Stimulated activated CD4-positive, alpha-beta T cell treated with anti-CD3 and anti-CD28 coated beads, Interleukin-1b, Interleukin-23, amount 100 ng/mL, for 1 hour (primary cell): ENCODE measurements around the gene LETM1.
"Not testable (repeated sequence)": the region's sequence is repeated elsewhere in the genome, so short reads cannot be mapped to it uniquely, and the experiment has no call there.

ENCODE experiments used
- DNase-seq, 2 donors: peaks; one replicate each; pipeline ENCODE4 v3.0.0-alpha.2; 2020; ENCODE audit warnings: low read depth in 2 of 2

The LETM1 gene

DNA sequence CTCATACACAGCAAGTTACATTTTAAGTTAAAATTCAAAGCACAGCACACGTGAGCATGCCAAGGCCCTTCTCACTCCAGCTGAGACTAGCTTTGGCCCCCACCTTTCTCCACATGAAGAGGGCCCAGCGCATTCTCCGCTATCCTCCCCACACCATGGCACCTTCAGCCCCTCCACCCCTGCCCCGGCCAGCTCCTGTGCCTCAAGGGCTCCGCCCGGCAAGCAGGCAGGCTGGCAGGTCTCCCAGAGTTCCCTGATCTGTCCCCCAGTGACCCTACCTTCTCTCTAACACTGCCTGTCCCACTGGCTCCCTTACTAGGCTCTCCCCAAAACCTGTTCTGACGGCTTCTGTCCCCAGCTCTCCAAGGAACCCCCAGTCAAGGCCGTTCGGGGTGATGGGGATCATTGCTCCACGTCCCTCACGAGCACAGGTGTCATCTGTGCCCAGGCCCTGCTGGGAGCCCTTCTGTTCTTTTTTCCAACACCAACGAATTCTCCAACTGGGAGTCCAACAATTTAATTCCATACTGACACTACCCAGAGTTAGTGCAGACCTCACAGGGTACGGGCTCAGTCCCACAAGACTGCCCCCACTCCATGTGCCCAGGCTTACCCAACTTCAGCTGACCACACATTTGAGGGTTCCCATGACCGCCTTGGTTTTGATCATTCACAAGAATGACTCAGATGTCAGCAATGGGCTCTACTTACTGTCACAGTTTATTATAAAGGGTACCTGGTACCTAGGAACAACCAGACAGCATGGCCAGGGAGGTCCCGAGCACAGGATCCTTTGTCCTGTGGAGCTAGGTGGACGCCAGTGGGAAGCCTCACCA is 4.2 kb downstream of the LETM1 start:
- no peak for DNase-seq

DNA sequence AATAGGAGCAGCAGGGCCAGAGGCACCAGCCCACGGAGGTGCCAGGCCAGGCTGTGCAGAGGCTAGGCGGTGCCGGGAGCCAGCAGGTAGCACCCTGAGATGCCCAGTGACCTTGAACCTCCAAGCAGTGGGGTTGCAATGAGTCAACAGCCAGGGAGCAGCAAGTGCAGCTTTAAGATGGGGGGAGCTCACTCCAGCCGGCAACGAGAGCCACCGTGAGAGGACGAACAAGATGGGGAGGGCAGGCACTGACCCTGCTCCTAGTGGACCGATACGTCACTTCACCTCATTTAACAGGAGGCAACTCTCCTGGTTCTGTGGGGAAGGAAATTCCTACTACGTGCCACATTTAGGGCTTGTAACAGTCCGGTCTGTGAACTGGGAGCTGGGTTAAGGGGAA is 4.8 kb downstream of the LETM1 start:
- no peak for DNase-seq

DNA sequence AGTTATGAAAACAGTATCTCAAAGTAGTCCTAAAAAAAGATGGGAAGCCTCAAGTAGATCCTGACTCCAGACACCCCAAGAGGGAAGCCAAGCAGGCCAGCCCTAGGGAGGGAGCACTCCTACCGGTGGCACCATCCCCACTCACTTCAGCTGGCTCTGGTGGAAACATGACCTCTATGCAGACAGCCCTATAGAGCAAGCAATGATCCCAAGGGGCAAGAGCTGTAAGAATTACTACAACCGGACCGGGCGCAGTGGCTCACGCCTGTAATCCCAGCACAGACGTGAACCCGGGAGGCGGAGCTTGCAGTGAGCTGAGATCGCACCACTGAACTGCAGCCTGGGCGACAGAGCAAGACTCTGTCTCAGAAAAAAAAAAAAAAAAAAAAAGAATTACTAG is 5.7 kb downstream of the LETM1 start:
- DNase-seq, result no peak

DNA sequence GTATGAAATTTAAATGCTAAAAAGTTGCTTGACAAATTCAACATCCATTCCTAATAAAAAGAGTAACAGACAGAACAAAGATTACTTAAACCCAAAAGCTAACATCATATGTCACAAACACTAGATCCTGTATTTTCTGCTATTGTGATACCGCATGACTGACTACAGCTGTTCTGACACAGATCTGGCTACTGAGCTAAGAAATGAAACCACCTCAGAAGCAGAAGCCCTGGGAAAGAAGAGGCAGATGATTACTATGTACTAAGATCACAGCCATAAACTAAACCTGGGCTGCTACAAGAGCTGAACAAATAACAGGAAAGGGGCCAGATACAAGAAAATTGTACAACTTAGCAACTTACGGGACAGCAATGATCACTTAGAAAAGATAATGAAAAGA is 9.4 kb downstream of the LETM1 start:
- no peak for DNase-seq

DNA sequence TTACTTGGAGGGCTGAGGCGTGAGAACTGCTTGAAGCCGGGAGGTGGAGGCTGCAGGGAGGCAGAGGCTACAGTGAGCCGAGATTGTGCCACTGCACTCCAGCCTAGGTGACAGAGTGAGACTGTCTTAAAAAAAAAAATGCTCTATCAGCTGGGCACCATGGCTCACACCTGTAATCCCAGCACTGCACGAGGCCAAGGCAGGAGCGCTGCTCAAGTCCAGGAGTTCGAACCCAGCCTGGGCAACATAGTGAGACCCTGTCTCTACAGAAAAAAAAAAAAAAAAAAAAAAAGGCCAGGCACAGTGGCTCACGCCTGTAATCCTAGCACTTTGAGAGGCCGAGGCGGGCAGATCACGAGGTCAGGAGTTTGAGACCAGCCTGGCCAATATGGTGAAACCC is 11.3 kb downstream of the LETM1 start:
- not testable (repeated sequence) for DNase-seq

DNA sequence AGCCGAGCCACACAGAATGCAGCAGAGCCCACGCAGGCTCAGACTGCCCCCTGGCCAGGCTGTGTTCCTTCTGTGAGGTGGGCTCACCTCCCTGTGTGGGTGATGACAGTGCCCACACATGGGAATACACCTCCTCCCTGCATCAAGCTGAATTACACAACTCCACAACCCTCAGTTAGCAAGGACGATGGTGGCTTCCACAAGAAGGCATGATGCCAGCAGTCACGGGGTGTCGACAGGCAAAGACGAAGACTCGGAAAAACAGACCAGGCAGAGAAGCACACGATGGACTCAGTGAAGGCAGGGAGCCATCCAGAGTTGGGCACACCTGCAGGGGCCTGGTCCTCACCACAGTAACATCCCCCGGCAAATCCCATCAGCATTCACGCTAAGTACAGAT is 12.1 kb downstream of the LETM1 start:
- DNase-seq, result no peak

DNA sequence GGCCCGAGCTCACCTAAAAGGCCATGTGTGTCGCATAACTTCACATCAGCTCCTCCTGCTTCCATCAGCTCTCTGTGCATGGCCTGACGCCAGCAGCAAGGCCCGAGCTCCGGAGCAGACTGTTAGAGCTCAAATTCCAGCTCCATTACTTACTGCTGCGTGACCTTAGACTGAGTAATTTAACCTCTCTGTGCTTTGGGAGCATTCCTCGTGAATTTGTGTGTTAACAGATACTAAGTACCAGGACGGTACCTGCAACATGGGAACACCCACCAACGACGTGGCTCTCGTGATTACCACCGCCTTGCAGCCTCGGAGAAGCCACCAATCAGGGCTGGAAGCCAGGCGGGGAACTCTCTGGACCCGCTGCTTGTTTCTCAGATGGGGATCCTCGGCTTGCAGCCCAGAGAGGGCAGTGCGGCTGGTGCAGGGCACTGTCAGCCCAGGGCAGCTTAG is 12.9 kb downstream of the LETM1 start:
- no peak for DNase-seq

DNA sequence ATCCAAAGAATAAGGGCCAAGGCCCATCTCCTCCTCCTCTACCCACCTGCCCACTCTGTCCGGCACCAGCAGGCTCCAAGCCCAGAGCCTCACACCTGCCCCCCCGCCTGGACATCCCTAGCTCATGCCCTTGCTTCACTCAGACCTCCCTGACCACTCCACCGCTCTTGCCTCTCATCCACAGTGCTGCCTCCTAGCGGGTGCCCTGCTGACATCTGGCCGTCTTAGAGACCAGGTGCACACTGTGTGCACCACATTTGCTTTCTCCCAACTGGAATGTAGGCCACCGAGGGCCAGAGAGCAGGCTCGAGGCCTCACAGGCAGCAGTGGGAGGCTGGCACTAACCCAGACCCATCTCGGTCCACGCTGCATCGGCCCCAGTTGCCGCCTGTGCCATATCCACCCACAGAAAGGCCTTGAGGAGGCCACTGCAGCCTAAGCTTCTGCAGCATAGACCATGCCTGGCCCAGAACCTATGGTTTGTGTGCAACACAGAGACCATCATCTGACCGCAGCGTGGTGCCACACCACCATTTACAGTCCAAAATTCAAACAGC is 13.5 kb downstream of the LETM1 start:
- DNase-seq, result no peak

DNA sequence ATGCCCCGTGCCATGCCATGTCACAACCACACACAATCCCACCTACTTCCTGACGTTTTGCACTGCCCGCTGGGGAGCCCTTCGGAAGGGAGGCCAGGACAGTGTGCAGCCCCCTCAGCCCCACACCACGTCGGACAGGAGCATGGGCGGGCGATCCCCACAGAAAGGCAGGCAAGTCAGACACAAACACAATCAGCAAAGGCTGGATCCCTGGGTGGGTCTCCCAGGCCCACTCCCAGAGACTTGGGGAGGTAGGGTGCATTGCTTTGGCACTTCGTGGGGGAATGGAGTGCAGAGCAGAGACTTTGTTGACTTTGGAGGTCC is 14.1 kb downstream of the LETM1 start:
- no peak for DNase-seq

DNA sequence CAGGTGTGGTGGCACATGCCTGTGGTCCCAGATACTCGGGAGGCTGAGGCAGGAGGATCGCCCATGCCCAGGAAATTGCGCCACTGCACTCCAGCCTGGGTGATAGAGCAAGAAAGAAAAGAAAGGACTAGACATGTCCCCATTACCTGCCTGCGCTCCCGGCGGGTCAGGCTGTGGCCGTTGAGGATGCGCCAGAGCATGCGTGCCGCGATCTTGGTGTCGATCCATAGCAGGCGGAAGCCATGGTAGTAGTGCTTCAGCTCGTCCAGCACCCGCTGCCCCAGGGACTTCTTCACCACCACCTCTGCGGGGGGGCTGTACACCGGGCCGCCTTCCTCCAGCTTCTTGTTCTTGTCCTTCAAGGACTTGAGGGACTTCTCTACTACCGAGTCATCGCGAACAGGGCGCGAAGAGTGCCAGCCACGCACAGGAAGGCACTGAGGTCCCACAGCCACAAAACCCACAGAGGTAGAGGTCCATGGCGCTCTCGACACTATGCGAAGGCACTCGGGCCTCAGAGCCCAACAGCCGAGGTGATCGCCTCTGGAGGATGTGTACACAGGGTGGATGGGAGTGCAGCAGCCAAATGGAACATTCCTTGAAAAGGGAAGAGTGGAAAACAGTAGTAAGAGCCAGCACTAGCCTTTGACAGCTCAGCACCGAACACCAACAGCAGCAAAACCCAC is 14.6 kb downstream of the LETM1 start:
- DNase-seq, result no peak

DNA sequence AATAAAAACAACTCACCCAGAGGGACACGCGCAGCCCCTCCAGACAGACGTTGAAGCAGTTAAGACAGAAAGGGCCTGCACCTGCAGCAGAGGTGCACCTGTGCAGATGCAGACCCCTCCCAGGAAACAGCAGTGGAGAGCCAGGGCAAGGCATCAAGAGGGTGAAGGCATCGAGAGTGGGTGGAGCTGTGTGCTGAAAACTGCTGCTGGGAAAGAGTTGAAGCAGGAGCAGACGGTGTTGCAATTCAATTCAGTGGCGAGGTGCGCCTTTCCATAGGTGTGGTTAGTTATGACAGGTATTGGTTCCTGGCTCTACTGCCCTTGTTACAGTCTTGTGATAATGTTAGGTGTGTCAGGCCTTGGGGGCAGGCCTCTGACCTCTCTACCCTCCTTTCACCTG is 16.7 kb downstream of the LETM1 start:
- DNase-seq, result no peak

DNA sequence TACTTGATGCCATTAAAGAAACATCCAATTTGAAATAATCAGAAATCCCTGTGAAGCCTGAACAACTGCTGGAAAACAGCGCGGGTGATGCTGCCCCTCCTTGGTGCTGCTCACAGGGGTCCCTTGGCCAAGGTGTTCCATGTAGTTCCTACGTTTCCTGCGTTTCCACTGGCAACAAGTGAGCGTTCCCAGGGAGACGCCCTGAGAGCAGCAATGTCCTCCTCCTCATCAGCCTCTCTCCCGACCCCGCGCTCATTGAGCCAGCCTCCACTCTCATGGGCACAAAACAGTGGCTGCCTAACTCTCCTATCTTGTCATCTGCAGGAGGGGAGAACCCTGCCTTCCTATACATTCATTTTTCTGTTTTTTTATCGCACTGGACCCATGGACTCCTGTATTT is 18.9 kb downstream of the LETM1 start:
- DNase-seq, result no peak

DNA sequence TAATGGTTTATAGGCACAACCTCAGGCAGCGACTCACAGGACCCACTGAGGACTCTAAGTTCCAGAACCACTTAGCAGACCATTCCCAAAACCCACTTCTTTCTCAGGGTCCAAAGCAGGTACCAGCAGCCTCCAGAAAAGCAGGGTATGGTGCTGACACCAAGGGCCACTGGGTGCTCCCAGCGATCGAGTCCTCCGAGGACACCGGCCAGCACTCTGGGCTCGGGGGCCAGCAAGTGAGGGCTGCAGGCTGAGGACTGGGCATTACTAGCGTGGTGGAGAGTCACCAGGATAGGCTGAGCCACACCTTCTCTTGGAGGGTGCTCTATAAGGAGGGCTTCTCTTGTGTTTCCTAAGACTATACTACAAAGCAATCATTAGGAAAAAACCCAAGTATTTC is 19.3 kb downstream of the LETM1 start:
- no peak for DNase-seq

DNA sequence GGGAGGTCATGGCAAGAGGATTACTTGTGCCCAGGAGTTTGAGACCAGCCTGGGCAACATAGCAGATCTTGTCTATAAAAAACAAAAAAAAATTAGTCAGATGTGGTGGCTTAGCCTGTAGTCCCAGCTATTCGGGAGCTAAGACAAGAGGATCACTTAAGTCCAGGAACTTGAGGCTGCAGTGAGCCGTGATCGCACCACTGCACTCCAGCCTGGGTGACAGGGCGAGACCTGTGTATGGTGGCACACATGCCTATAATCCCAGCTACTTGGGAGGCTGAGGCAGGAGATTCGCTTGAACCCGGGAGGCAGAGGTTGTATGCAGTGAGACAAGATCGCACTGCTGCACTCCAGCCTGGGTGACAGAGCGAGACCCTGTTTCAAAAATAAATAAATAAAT is 20.1 kb downstream of the LETM1 start:
- not testable (repeated sequence) for DNase-seq

DNA sequence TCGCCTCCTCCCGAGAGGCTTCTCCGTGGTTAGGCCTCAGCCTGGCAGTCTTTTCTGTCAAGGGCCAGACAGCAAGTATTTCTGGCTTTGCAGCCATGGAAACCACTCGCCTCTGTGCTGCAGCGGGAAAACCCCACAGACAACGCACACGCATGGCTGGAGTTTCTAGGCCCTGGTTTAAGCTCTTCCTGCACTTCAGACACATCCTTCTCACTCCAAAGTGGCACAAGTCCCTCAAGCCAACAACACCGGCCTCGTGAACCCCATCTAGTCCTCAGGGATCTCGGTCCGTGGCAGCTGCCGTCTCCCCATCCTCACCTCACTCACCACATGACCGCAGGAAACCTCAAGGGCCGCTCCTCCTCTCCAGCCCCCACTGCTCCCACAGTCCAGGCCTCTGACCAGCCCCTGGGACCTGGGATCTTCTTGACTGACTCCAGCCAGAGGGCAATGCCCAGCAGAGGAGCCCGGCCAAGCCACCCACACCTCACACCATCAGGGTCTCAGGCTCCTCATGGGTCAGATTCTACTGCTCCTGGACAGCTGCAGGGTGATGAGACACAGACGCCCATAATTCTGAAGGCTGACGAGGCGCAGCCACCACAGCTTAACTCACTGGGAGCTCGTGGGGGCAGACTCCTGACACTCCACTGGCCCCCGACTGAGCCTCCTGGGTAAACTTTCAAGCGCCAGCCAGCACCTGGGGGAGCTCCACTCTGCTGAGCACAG is 21.7 kb downstream of the LETM1 start:
- DNase-seq, result no peak

DNA sequence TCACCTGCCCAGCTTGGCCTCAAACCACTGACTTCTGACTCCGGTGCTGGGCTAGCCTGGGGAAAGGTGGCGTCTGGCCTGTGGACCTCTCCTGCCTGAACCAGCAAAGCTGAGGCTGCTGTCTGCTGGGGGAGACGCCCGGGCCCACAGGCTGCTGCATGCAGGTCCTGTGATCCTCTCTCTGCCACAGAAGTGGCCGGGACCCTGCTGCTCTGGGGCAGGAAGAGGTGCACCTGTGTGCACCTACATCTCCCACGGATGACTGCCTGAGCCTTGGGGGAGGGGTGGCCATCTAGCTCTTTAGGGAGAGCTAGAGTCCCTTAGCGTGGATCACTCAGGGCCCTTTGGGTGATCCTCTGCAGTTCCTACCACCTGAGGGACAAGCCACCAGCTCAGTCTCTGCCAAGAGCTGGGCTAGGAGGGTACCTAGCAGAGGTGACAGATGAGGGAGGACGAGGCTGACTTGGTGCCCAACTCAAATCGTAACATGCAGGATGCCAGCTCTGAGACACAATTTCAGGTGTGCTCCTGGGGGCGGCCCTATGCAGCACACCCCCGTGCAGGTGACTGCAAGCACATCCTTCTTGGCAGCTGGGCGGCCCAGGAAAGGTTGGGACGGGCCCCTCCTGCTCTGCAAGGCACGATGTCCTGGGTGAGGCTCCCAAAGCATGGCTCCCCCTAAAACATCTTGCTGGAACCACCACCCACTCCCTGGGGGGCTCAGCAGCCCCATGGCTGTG is 22.5 kb downstream of the LETM1 start:
- no peak for DNase-seq

DNA sequence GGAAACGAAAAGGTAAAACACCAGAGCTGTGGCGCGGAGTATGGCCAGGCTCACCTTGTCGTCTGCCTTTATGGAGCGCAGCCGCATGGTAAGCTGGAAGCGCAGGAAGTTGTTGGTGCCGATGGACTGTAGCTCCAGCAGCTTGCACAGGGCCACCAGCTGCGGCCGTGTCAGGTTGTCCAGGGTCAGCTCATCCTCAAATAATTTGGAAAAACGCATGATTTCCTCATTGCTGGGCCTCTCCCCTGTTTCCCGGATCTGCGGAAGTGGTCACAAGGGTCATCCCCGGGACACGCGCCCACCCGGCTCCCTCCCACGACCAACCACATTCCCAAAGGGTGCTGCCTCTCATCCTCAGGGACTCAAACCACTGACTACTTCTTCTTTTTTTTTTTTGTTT is 23.3 kb downstream of the LETM1 start:
- no peak for DNase-seq

DNA sequence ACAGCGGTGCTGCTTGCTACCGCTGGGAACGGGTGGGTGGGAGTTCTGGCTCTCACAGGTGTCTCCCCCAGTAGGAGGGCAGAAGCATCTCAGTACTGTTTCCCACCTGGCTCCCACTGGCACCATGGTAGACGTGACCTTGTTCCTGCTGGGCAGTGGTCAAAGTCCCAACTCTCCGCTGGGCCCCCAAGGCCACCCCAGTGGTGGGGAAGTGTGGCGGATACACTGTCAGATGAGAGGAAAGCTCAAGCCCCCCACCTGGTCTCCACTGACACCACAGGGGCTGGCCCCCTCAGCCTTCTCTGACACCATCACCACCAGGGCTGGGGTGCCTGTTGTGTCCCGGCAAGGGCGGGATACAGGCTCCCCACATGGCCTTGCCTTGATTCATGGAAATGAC is 24.6 kb downstream of the LETM1 start:
- DNase-seq, result no peak

DNA sequence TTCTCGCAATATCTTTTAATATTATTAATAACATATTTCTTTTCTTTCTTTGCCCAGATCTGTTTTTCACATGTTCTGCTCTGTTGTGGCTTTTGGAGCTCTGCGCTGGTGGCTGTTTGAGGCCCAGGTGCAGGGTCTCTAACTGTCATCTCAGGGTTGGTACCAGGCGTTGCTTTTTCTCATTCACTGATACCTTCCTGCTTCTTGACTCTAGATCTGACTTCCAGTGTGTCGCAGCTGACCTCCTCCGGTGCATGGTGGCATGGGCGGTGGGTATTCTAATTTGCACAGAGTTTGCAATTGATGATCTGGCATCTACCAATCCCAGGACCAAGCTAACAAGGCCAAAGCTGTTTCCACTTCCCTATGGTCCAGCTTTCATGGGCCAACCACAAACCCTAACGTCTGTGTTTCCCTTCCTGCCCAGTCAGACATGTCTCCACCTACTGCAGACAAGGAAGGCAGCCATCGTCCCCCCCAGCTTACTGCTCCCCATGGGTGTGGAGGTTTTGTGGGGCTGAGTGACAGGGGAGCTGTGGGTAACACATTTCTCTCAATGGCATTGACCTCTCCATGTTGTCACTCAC is 25.2 kb downstream of the LETM1 start:
- no peak for DNase-seq

DNA sequence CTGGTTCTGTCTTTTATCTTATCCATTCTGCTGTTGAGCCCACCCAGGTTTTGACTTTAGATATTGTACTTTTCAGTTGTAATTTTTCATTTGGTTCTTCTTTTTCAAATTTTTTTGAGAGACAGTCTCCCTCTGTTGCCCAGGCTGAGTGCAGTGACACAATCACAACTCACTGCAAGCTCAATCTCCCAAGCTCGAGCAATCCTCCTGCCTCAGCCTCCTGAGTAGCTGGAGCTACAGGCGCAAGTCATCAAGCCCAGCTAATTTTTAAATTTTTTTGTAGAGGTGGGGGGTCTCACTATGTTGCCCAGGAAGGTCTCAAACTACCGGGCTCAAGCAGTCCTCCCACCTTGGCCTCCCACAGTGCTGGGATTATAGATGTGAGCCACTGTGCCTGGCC is 25.7 kb downstream of the LETM1 start:
- no peak for DNase-seq

DNA sequence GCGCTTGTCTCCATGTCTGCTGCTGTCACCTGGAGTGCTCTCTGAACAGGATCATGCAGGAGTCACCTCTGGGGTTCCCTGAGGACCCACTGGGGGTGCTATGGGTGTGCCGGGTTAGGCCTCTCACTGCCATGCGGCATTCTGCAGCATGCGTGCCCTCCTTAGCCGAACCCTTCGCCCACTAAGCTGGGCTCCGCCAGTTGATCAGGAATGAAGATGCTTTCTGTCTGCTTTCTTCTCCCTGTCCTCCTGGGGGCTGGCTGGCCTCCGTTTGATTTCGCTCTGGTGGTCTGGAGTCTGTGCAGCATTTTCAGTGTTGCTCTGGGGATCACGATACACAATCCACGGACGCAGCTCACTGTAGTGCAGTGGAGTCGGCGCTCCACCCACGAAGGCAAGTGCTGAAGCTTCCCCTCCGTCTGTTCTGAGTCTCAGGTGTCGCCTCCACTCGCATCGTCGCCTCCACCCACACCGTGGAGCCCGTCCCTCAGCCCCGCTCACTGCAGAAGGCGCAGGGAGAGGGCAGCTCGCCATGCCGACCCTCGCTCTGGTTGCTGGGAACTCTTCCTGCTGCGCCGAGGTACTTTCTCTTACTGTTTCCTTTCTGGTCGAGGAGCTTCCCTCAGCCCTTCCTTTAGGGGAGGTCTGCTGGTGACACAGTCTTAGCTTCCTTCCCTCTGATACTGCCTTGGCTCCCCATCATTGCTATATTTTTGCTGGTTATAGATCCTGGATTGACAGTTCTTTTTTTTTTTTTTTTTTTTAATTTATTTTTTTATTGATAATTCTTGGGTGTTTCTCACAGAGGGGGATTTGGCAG is 29.2 kb downstream of the LETM1 start:
- no peak for DNase-seq
